ENCODE results near the gene PCCA. TPM values are rescaled to one million over a fixed set of nuclear protein-coding genes. Genes with fewer than 3 reads are reported as not detected.

Gene PCCA
- total and polyA plus RNA-seq, 2 of the 13 experiments (the other 11 are each of a cell fraction or from before 2014, with no cell fraction given): 15.0 to 32.2 TPM

DNA sequence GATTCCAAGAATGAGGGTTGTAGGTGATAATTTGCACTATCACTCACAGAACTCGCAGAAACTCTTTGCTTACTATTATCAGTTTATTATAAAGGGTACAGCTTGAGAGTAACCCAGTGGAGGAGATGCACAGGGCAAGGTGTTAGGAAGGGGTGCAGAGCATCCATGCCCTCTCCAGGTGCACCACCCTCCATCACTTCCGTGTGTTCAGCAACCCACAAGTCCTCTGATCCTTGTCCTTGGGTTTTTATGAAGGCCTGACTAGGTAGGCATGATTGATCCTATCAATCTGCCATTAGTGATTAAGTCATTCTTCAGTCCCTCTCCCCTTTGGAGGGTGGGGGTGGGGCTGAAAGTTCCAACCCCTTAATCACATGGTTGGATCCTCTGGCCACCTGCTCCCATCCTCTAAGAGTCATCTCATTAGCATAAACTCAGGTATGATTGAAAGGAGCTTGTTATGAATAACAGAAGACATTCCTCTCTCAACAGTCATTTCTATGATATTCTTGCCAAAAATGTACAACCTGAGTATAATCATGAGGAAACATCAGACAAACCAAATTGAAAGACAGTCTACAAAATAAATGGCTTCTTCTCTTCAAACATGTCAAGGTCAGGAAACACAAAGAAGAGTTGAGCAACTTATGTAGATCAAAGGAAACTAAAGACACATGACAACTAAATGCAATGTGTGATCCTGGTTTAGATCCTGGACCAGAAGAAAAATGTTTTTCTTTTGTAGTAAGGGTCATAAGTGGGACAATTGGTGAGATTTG lies 225.4 kb downstream of the PCCA start (continued):
- TF ChIP-seq, protein P1, sequence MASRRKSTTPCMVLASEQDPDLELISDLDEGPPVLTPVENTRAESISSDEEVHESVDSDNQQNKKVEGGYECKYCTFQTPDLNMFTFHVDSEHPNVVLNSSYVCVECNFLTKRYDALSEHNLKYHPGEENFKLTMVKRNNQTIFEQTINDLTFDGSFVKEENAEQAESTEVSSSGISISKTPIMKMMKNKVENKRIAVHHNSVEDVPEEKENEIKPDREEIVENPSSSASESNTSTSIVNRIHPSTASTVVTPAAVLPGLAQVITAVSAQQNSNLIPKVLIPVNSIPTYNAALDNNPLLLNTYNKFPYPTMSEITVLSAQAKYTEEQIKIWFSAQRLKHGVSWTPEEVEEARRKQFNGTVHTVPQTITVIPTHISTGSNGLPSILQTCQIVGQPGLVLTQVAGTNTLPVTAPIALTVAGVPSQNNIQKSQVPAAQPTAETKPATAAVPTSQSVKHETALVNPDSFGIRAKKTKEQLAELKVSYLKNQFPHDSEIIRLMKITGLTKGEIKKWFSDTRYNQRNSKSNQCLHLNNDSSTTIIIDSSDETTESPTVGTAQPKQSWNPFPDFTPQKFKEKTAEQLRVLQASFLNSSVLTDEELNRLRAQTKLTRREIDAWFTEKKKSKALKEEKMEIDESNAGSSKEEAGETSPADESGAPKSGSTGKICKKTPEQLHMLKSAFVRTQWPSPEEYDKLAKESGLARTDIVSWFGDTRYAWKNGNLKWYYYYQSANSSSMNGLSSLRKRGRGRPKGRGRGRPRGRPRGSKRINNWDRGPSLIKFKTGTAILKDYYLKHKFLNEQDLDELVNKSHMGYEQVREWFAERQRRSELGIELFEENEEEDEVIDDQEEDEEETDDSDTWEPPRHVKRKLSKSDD (CRISPR knock-in tag; IDR thresholded peaks at IDR 0.05; ENCODE audit: low read depth): no peak
- TF ChIP-seq ELF3 (CRISPR knock-in tag; IDR thresholded peaks at IDR 0.05) (peak; percentile 83), ZMYM2 (CRISPR knock-in tag; IDR thresholded peaks at IDR 0.05) (no peak), PTBP1 (IDR thresholded peaks at IDR 0.05; ENCODE audit: low read depth, low read length, poor library complexity, severe bottlenecking) (no peak), RBAK (CRISPR knock-in tag; IDR thresholded peaks at IDR 0.05) (no peak), ZNF282 (IDR thresholded peaks at IDR 0.05; ENCODE audit: partially characterized antibody) (no peak), SSRP1 (CRISPR knock-in tag; IDR thresholded peaks at IDR 0.05) (no peak), ZBTB7A (CRISPR knock-in tag; IDR thresholded peaks at IDR 0.05) (no peak), ZNF674 (CRISPR knock-in tag; IDR thresholded peaks at IDR 0.05; ENCODE audit: low read depth) (no peak), ZNF737 (CRISPR knock-in tag; IDR thresholded peaks at IDR 0.05; ENCODE audit: borderline replicate concordance) (no peak), HNF4A (CRISPR knock-in tag; IDR thresholded peaks at IDR 0.05) (peak; percentile 56), ASH2L (IDR thresholded peaks at IDR 0.05; ENCODE audit: insufficient read length, low read depth, low read length) (peak; percentile 39), FOXA3 (CRISPR knock-in tag; IDR thresholded peaks at IDR 0.05) (peak; percentile 82), ZNF672 (CRISPR knock-in tag; IDR thresholded peaks at IDR 0.05) (no peak), BHLHE40 (IDR thresholded peaks at IDR 0.05; ENCODE audit: low read length) (peak; percentile 51; the same call in 1 of the 2 replicates), ZNF510 (CRISPR knock-in tag; IDR thresholded peaks at IDR 0.05; ENCODE audit: low read depth) (no peak), PRMT3 (CRISPR knock-in tag; IDR thresholded peaks at IDR 0.05; ENCODE audit: borderline replicate concordance, low read depth) (no peak), EED (CRISPR knock-in tag; IDR thresholded peaks at IDR 0.05) (no peak), GABPA (IDR thresholded peaks at IDR 0.05; ENCODE audit: low read depth, low read length) (no peak), GABPA (CRISPR knock-in tag; IDR thresholded peaks at IDR 0.05; ENCODE audit: low read depth) (no peak)
- TF ChIP-seq, protein P2, sequence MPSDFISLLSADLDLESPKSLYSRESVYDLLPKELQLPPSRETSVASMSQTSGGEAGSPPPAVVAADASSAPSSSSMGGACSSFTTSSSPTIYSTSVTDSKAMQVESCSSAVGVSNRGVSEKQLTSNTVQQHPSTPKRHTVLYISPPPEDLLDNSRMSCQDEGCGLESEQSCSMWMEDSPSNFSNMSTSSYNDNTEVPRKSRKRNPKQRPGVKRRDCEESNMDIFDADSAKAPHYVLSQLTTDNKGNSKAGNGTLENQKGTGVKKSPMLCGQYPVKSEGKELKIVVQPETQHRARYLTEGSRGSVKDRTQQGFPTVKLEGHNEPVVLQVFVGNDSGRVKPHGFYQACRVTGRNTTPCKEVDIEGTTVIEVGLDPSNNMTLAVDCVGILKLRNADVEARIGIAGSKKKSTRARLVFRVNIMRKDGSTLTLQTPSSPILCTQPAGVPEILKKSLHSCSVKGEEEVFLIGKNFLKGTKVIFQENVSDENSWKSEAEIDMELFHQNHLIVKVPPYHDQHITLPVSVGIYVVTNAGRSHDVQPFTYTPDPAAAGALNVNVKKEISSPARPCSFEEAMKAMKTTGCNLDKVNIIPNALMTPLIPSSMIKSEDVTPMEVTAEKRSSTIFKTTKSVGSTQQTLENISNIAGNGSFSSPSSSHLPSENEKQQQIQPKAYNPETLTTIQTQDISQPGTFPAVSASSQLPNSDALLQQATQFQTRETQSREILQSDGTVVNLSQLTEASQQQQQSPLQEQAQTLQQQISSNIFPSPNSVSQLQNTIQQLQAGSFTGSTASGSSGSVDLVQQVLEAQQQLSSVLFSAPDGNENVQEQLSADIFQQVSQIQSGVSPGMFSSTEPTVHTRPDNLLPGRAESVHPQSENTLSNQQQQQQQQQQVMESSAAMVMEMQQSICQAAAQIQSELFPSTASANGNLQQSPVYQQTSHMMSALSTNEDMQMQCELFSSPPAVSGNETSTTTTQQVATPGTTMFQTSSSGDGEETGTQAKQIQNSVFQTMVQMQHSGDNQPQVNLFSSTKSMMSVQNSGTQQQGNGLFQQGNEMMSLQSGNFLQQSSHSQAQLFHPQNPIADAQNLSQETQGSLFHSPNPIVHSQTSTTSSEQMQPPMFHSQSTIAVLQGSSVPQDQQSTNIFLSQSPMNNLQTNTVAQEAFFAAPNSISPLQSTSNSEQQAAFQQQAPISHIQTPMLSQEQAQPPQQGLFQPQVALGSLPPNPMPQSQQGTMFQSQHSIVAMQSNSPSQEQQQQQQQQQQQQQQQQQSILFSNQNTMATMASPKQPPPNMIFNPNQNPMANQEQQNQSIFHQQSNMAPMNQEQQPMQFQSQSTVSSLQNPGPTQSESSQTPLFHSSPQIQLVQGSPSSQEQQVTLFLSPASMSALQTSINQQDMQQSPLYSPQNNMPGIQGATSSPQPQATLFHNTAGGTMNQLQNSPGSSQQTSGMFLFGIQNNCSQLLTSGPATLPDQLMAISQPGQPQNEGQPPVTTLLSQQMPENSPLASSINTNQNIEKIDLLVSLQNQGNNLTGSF (CRISPR knock-in tag; IDR thresholded peaks at IDR 0.05): no peak
- TF ChIP-seq, protein P3, sequence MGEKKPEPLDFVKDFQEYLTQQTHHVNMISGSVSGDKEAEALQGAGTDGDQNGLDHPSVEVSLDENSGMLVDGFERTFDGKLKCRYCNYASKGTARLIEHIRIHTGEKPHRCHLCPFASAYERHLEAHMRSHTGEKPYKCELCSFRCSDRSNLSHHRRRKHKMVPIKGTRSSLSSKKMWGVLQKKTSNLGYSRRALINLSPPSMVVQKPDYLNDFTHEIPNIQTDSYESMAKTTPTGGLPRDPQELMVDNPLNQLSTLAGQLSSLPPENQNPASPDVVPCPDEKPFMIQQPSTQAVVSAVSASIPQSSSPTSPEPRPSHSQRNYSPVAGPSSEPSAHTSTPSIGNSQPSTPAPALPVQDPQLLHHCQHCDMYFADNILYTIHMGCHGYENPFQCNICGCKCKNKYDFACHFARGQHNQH (CRISPR knock-in tag; IDR thresholded peaks at IDR 0.05): peak; percentile 25; the same call in 1 of the 2 replicates
